GM19467 (cell line): ENCODE results near the gene ARID5B.

Experiments
- ATAC-seq: cut with Tn5 transposase; IDR thresholded peaks from one replicate; pipeline ENCODE4 v1.9.1; 2021; ENCODE audit warnings: mild to moderate bottlenecking, moderate library complexity; ENCODE audit not compliant: unreplicated experiment

ARID5B gene

DNA sequence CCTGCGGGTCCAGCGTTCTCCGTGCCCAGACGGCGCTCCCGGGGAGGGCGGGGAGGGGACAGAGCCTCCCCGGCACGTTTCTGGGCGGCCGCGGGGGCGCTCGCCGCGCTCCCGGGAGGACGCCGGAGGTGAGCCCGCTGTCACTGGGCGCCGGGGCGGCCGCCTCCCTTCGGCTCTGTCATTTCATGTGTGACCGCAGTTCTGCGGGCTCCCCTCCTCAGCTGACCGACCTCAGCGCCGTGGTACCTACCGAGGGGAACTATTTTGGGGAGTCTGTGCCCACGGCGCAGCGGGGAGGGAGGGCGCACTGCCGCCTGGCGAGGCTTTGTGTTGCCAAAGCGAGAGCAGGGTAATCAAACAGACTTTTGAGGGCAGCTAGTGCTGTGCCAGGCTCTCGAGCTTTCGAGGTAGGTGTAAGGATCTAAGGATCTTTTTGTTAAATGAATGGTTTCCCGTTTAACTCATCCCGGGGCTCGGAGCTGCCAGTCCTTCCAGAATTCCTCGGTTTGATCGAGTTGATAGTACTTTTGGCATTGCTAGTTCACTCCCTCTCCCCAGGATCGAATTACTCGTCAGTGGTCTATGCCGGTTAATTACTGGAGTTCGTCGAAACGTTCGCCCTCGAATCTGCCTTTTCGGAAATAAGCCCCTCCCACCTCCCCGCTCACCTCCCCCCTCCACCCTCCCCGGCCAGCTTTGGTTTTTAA, 1.9 kb downstream of the ARID5B start:
- peak; percentile 44 for ATAC-seq

DNA sequence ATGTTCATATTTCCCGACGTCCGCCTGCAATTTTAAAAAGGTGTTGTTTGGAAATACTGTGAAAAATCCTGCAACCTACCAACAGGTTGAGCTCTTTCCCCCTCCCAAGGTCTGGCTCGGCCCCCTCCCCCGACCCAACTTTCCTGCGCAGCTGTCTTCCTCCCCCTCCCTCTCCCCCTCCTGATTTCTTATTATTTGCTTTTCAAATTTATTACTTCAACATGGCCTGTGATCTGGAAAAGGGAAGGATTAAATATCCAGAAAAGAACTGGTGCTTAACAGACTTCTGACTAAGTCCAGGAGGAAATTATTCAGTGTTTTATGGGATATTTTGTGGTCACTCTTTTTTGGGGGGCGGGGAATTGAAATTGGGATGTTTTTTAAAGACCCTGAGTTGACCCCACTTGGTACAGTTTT, 2.4 kb downstream of the ARID5B start:
- ATAC-seq, result no peak

GRCh38 chr10:61904733-61905725, 3.5 kb downstream of the ARID5B start:
- peak; percentile 37 for ATAC-seq

DNA sequence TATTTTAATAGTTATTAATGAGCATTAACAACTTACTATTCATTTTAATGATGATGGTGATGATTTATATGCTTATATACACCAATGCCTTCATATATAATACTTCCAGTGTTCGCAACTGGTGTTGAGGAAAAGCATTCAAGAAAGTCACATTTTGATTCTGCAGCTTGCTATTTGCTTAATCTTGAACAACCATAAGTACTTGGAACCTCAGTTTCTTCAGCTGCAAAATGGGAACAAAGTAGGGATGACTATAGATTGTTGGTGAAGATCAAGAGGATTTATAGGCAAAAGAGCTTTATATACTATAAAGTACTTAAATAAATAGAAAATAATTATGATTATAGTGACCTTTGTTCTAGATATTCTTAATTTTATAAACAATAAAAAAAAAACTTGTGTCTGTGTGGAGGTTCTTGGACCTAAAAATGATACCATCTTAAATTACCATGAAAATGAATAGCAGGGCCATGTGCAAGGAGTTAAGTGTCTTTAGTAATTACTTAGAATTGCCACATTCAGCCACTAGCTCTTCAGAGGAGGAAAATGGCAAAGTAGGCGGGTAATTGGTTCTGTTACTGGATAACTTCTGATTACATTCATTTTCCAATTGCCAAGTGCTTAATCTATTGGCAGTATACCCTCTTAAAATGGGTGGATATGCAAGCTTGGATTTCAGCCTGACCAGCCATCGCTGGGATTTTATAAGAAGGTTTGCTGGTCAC, 4.5 kb downstream of the ARID5B start:
- no peak for ATAC-seq

DNA sequence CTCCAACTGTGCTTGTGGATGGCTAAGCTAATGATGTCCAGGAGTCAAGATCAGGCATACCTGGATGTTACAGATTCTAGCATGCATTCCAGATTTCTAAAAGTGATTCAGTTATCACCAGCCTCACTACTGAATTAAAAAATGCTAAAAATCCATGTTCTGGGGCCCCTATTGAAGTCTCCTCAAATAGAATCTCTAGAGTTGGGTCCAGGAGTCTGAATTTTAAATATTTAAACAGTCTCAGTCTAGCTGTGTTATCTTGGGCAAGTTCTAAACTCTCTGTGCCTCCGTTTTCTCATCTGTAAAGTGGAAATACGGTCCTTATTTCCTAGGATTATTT, 5.0 kb downstream of the ARID5B start:
- no peak for ATAC-seq

DNA sequence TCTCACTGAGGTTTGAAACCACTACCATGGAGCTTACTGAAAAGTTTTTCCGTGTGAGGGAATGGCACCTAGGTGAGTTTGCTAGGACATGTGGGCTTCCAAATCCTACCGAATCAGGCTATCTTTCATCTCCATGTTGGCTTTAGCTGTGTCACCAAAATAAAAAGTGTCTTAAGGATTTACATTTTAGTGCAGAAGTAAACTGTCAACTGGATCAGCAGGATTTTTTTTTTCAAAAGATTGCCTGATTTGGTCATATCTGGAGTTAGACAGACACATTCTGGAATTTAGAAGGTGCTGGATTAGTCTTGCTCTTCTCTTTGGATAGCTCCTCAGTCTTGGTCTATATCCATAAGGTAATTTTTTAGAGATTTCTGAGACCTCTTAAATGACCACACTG, 5.5 kb downstream of the ARID5B start:
- no peak for ATAC-seq

GRCh38 chr10:61907587-61907986, 6.1 kb downstream of the ARID5B start:
- ATAC-seq, result no peak

- ATAC-seq, result no peak
Observed at GRCh38 chr10:61910226-61910805, 8.8 kb downstream of the ARID5B start.

- ATAC-seq, result no peak
Observed at GRCh38 chr10:61910894-61911293, 9.4 kb downstream of the ARID5B start.

GRCh38 chr10:61911425-61911824, 9.9 kb downstream of the ARID5B start:
- no peak for ATAC-seq

GRCh38 chr10:61912981-61913380, 11.5 kb downstream of the ARID5B start:
- no peak for ATAC-seq

GRCh38 chr10:61918140-61918539, 16.6 kb downstream of the ARID5B start:
- ATAC-seq, result no peak

DNA sequence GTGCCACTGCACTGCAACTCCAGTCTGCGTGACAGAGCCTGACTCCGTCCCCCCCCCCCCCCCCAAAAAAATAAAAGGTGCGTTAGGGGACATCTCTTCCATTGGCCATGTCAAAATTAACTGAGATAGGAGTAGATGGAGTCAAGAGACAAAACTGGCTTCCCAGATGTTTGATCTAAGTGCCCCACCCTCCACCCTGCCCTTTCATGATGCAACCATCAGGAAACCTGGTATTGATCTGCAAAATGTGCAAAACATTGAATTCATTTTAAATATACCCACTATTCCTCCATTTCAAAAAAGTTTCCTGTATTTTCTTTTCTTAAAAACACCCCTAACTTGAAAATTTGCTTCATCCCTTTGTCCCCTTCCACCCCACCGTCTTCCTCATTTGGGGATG, 17.5 kb downstream of the ARID5B start:
- ATAC-seq, result no peak

GRCh38 chr10:61919646-61920215, 18.2 kb downstream of the ARID5B start:
- no peak for ATAC-seq

GRCh38 chr10:61921143-61921542, 19.6 kb downstream of the ARID5B start:
- ATAC-seq, result no peak

DNA sequence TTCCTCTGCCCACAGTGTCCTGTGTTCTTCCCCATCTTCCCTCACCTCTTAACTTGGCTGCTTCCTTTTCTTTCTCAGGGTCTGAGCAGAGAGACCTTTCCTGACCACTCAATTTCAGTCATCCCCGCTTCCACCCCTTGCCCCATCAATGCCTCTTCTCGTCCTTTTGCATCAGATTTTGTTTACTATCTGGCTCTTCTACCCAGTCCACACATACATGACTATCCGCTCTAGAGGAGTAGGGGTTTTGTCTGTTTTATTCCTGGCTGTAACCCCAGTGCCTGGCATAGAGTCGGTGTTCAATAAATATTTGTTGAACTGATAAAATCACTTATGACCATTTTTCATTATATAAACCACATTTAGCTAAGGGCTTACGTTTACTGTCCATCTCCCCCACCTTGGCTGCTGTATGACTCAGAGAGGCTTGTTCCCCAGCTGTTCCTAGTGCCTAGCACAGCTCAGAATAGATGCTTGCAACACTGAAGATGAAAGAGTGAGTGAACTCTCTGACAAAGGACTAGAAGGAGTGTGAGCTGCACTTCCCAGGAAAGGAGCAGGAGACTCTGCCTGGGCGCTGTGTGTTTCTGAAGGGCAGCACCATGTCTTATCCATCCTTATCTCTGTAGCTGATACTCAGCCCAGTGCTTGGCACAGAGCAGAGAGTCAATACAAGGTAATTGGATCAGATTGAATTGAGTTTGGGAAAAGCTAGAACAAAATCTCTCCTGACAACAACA, 21.9 kb downstream of the ARID5B start:
- no peak for ATAC-seq

GRCh38 chr10:61923950-61924274, 22.4 kb downstream of the ARID5B start:
- ATAC-seq, result no peak

DNA sequence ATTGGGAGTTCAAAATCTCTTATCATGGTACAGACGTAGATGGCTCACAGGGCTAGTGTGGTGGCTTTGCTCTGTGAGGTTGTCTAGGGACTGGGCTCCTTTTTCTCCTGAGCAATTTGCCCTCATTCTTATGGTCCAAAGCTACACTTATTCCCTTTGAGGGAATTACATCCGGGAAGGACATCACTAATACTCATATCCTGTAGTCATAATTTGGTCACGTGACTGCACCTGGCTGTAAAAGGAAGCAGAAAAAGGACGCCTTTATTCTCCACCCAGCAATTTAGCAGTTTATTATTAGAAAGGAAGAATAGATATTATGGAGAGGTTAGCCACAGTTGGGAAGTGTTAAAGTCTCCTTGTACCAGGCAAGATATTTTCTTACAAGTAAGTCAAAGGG, 28.1 kb downstream of the ARID5B start:
- no peak for ATAC-seq

- no peak for ATAC-seq
Observed at GRCh38 chr10:61931620-61932332, 30.3 kb downstream of the ARID5B start.
